PFSK-1 (cell line): Measurements from ENCODE around the gene ZNF503.

ENCODE experiments used
- FOXP2 ChIP-seq: optimal IDR thresholded peaks from 2 replicates; pipeline ENCODE3; 2011; ENCODE audit warnings: borderline replicate concordance, control low read depth, inconsistent platforms; ENCODE audit not compliant: insufficient read depth; ENCODE audit errors: extremely low read length, extremely low read depth
- POLR2AphosphoS5 ChIP-seq: IDR thresholded peaks from 2 replicates; pipeline ENCODE4 v1.6.1; 2012; ENCODE audit warnings: low read depth, mild to moderate bottlenecking, control low read depth, low read length, moderate library complexity
- SIN3A ChIP-seq: IDR thresholded peaks from 2 replicates; pipeline ENCODE4 v1.6.1; 2012; ENCODE audit warnings: mild to moderate bottlenecking, low read length, moderate library complexity, borderline replicate concordance; ENCODE audit not compliant: insufficient read depth
- TAF1 ChIP-seq: IDR thresholded peaks from 2 replicates; pipeline ENCODE4 v1.6.1; 2012; ENCODE audit warnings: low read length, control low read depth, borderline replicate concordance; ENCODE audit not compliant: insufficient read depth
- TF ChIP-seq, protein P1 (sequence below), 2 experiments: IDR thresholded peaks; 2 replicates each; pipeline versions ENCODE4 v1.6.1 to v1.8.0; 2011 to 2012; ENCODE audit warnings: low read depth in 2 of 2, low read length in 2 of 2, control low read depth in 1 of 2, inconsistent platforms in 1 of 2, mild to moderate bottlenecking in 1 of 2, moderate library complexity in 1 of 2; ENCODE audit not compliant: insufficient read depth in 1 of 2

Gene ZNF503

DNA sequence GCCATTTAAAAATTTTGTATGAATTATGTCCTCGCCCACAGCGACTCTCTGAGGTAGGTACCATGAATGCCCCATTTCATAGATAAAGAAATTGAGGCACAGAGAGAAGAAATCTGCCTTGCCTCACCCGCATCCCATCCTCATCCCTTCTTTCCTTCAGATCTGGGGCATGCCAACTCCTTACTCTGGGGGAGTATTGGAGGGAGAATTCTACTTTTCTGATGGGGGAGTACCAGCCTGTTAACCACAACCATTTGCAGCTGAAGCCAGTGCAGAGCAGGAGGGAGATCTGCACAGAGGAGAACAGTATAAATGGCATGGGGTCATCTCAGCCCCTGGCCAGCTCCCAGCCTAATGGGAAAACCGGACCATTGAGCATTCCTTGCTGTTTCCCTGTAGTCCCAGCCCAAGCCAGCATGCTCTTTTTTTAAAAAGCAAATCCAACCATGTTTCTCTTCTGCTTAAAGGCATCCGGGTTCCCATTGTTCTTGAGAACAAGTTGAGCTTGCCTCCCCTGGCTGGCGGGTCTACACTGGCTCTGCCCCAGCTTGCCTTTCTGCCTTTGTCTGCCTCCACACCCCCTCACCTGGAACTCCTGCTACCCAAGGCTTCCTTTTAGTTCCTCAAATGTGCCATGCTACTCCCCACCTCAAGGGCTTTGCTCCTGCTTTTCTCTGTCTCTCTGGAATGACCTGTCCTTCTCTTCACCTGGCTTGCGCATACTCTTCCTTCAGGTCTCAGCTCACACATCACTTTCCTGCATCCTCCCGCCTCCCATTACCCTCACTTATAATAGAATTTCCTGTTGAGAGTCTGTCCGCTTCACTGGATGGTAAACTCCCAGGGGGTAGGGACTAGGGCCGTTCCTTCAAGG is 8.8 kb upstream of the ZNF503 start:
- TF ChIP-seq POLR2AphosphoS5 = no peak
- no peak for TF ChIP-seq FOXP2
- TF ChIP-seq TAF1 = no peak
- TF ChIP-seq, protein P1, sequence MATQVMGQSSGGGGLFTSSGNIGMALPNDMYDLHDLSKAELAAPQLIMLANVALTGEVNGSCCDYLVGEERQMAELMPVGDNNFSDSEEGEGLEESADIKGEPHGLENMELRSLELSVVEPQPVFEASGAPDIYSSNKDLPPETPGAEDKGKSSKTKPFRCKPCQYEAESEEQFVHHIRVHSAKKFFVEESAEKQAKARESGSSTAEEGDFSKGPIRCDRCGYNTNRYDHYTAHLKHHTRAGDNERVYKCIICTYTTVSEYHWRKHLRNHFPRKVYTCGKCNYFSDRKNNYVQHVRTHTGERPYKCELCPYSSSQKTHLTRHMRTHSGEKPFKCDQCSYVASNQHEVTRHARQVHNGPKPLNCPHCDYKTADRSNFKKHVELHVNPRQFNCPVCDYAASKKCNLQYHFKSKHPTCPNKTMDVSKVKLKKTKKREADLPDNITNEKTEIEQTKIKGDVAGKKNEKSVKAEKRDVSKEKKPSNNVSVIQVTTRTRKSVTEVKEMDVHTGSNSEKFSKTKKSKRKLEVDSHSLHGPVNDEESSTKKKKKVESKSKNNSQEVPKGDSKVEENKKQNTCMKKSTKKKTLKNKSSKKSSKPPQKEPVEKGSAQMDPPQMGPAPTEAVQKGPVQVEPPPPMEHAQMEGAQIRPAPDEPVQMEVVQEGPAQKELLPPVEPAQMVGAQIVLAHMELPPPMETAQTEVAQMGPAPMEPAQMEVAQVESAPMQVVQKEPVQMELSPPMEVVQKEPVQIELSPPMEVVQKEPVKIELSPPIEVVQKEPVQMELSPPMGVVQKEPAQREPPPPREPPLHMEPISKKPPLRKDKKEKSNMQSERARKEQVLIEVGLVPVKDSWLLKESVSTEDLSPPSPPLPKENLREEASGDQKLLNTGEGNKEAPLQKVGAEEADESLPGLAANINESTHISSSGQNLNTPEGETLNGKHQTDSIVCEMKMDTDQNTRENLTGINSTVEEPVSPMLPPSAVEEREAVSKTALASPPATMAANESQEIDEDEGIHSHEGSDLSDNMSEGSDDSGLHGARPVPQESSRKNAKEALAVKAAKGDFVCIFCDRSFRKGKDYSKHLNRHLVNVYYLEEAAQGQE (IDR thresholded peaks at IDR 0.05; ENCODE audit: insufficient read depth in 1 of 2, low read depth in 2 of 2, low read length in 2 of 2) = no peak
- no peak for TF ChIP-seq SIN3A

DNA sequence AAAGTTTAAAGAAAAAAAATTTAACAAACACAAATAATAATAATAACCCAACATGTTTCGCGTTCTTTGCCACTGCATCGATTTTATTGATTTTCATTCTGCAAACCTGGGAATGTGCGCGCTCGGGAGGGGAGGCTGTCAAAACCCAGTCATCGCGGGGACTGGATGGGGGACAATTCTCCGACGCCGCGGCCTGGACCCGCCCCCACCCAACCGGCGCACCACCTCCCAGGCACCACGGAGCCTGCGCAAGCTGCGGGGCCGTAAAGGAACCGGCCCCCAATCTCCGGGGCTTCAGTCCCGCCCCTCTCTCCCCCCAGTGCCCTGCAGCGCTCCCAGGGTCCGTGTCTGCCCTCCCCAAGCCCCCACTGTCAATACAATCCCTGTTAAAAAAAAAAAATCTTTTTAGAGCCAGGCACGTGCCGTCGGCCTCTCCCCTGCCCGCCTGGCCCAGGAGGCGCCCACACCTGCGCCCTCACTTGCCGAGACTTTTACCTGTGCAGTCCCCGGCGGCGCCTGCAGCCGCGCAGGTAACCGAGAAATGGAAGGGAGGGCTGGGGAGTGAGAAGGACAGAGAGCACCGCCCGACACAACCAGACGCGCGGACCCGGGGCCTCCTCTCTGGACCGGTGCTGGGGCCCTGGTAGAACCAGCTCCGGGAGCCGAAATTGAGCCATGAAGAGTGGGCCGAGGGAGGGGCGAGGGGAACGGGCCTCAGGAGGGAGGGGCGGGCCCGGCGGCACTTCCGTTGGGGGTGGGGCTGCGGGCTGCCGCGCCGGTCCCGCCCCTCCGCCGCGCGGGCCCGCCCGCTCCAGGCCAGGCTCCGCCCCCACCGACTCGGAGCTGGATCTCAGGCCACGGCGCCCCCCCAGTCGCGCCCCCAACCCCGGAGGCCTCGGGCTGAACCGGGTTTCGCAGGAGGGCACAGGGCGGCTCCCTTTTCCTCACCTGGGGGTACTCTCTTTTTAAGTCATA is 7.6 kb upstream of the ZNF503 start:
- no peak for TF ChIP-seq FOXP2
- no peak for TF ChIP-seq TAF1
- TF ChIP-seq POLR2AphosphoS5 = no peak
- TF ChIP-seq, protein P1 (IDR thresholded peaks at IDR 0.05; ENCODE audit: insufficient read depth in 1 of 2, low read depth in 2 of 2, low read length in 2 of 2) = no peak
- no peak for TF ChIP-seq SIN3A

DNA sequence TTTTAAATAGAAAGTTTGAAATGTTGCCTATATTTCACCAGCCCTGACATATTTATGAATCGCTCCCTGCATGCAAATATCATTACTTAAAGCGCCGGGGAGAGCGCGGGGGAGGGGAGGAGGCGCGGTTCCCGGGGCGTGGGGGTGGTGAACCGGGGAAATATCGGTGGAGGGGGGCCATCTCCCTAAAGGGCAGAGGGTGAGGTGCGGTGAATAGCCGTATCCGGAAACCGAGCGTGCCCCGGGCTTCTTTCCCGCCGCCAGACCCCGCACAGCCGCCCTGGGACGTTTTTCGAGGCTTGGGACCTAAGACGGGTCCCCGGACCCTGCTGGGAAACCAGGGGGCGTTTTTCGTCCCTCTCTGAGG is 6.9 kb upstream of the ZNF503 start:
- TF ChIP-seq POLR2AphosphoS5 = no peak
- TF ChIP-seq FOXP2 = no peak
- TF ChIP-seq SIN3A = no peak
- TF ChIP-seq, protein P1 (IDR thresholded peaks at IDR 0.05; ENCODE audit: insufficient read depth in 1 of 2, low read depth in 2 of 2, low read length in 2 of 2) = no peak
- TF ChIP-seq TAF1 = no peak

DNA sequence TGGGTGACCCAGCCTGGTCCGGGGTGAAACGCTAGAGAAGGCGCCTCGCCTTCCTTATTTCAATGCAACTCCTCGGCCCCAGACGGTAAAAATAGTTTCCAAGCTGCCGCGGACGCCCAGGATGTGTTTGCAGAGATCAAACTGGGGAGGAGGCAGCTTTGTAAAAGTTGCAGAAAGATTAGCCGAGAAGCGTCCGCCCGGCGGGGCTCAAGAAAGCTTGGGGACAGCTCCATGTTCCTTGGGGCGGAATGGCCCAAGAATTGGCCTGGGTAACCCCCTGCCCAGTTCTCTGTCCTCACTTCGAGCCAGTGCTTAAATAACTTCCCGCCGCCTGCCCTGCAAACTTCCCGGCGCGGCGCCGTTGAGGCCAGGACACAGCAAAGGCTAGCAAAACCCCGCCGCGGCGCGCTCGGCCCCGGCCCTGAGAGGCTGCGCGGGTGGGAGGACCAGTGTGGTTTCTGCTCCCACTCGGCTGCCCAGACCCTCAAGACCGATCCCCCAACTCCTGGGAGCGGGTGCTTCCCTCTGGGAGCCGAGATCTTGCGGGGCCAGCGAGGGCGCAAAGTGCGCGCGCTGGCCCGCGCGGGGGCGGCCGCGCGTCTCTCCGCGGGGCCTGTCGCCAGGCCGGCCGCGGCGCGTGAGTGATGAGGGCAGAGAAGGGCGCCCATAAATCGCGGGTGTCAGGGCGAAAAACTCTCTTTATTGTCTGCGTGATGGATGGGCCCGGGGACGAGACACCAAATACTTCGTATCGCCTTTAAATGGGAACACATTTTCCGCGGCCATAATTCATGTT is 6.3 kb upstream of the ZNF503 start:
- TF ChIP-seq POLR2AphosphoS5 (no peak), TAF1 (no peak), SIN3A (no peak), FOXP2 (no peak)
- TF ChIP-seq, protein P1 (IDR thresholded peaks at IDR 0.05; ENCODE audit: insufficient read depth in 1 of 2, low read depth in 2 of 2, low read length in 2 of 2) = no peak
